Middle frontal gyrus (tissue), 1 donor: ENCODE results near the gene TNRC6B.

Source experiments
- DNase-seq: peaks from one replicate; pipeline ENCODE4 v3.0.0-alpha.2; 2015; ENCODE audit warnings: low spot score; ENCODE audit errors: extremely low spot score

The TNRC6B gene

DNA sequence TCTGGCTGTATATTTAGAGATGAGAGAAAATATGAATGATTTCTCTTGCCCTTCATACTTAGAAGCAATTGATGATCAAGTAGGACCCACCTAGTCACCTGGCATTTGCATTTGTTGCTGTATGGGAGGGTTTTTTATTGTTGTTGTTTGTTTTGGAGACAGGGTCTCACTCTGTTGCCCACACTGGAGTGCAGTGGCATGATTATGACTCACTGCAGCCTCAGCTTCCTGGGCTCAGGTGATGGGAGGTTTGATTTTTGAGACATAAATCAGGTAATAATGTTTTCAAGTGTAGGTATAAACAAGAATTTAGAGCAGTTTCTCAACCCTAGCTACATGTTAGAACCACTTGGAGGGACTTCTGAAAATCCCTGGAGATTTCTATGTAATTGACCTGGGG lies 63.0 kb downstream of the TNRC6B start:
- no peak for DNase-seq

DNA sequence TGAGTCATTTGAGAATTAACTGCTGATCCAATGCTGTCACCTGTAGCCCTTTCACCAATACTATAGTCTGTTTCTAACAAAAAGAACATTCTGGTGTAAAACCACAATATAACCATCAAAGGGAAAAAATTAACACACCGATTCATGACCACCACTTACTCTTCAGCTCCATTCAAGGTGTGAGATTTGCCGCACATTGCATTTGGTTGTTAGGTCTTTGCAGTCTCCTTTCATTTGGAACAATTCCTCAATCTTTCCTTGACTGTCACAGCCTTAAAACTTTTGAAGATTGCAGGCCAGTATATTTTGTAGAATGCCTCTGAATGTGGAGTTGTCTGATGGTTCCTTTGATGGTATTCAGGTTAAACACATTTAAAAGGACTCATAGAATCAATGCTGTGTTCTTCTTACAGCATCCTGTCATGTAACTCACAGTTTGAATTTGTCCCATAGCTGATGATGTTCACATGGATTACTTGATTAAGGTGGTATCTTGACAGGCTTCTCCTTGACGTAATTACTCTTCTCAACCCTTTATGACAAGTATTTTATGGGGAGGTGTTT lies 63.6 kb downstream of the TNRC6B start:
- no peak for DNase-seq

DNA sequence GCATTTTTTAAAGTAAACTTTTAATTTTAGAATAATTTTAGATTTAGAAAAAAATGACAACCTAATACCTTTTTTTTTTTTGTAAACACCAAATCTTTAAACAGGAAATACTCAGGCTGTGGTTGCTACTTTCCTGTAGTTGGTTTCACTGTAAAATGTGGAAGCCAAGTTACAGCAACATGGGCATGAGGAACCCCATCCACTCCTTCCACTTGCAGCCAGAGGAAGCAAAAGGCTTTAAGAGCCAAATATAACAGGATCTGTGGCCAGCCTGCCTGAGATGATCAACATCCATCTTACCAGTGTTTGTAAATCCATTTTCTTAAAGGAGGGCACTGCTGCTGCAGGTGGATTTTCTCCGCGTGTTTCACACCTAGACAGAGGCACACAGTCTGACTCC lies 66.2 kb downstream of the TNRC6B start:
- DNase-seq, result no peak

DNA sequence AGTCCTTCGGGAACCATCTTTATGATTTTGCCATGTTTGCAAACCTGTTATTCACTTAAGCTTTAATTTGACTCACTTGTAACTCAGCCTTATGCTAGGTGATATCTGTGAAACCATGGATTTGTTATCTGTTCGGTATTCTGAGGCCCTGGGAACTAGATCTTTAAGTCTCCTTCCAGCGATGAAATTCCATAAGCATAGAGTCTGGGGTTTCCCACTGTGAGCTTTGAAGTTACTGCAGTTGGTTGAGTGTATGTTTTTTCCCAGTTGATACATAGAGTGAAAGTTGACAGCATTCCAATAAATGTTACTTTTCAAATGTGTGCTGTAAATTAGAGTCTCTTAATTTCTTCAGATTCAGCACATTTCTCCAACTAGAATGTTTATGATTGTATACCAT lies 66.9 kb downstream of the TNRC6B start:
- DNase-seq, result no peak

DNA sequence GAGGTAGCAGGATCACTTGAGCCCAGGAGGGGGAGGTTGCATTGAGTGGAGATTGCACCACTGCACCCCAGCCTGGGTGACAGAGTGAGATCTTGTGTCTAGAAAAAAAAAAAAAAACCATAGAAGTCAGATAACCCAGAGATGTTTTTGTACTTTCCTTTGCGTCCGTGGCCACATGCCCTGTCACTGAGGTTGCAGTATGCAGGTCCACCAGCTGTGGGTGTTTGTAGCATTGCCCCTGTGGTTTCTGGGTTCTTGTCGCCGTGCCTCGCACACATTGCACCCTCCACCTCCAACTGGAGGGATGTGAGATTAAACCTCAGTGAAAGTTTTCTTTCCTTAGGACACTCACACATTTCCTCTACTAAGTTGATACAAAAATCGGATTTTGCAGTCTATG lies 70.3 kb downstream of the TNRC6B start:
- no peak for DNase-seq

DNA sequence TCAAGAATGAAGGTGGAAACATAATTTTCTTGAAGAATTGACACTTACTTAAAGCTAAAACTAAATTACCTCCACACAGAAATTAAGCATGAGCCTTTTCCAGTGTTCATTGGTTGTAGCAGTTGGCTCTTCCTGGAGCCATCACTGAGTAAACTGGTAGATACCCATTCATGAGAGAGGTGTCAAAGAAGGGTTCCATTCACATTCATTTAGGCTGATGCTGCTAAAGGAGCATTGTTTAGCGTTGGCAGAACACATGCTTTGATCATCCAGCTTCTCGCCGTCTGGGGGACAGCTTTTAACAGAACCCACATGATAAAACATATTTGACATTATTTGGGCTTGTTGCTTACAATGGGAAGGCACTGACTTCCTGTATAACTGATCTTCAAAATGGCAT lies 71.6 kb downstream of the TNRC6B start:
- DNase-seq, result no peak

DNA sequence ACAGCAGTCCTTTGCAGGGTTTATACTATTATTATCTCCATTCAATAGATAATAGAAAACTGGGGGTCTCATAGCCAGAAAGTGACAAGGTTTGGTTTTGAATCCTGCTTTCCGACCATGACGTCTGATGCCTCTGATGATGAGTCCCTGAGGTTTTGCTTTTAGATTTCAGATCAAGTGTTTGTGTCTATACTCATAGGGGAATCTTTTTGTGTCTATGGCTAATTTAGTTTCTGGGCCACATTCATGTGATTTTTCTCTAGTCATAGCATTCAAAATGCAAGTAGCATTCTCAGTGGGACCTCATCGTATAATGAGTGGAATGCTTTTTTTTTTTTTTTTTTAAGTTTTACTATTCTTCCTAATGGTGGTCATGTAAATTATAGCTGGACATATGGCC lies 72.9 kb downstream of the TNRC6B start:
- no peak for DNase-seq

DNA sequence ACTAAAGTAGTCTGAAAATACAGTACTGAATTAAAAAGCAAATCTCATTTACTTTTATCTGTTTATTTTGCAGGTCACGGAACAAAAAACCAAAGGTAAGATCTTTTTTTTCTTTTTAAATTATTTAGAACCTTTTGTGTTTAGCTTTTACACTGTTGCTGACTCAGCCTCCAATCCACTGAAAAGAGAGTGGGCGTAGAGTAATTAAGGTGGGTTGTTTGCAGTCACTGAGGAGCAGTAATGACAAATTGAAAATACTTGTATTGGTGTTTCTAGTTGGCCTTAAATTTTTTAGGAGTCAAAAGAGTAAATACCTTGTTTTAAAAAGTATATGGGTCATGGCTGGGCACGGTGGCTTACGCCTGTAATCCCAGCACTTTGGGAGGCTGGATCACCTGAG lies 73.4 kb downstream of the TNRC6B start:
- DNase-seq, result no peak

DNA sequence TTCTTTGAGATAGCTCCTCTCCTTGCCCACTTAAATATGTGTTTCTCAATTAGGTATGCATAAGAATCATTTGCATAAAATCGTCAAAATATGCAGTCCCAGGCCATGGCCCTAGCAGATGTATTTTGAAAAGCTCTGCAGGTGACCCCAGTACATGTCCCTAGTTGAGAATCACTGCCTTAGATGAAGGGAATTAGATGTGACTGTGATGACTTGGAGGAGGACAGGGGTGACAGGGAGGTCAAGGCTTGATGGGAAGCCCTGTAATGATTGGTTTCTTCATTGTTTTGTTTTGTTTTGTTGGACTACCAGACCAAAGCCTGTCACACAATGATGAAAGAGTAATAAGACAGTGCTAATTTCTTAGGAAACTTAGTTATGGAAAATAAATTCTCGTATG lies 74.4 kb downstream of the TNRC6B start:
- DNase-seq, result no peak

DNA sequence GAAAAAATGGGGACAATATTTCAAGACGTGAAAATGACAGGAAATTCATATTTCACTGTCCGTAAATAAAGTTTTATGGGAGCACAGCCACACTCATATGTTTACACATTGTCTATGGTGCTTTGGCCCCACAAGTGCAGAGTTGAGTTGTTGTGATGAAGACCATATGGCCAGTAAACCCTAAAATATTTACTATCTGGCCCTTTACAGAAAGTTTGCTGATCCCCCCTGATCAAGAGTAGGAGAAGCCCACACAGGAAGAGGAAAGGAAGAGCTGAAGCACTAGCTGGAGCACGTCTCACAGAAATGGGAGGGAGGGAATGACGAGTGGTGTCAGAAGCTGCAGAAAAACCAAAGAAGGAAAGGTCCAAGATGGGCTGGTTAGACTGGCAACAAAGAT lies 78.8 kb downstream of the TNRC6B start:
- DNase-seq, result no peak

DNA sequence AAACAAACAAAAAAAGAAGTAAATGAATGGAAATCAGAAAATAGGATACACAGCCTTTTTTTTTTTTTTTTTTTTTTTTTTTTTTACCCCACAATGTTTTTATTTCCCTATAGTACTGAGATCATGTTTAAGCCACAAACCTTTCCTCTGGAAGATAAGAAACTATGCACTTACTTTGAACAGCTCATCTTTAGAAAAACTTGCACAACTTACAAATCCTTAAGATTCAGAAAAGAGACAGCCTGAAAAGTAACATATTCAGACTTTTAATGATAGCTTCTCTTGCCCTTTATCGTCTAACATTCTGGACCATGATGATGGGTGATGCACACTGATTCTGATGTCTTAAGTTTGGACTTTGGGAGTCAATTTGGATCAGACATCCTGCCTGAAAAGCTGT lies 80.3 kb downstream of the TNRC6B start:
- no peak for DNase-seq

DNA sequence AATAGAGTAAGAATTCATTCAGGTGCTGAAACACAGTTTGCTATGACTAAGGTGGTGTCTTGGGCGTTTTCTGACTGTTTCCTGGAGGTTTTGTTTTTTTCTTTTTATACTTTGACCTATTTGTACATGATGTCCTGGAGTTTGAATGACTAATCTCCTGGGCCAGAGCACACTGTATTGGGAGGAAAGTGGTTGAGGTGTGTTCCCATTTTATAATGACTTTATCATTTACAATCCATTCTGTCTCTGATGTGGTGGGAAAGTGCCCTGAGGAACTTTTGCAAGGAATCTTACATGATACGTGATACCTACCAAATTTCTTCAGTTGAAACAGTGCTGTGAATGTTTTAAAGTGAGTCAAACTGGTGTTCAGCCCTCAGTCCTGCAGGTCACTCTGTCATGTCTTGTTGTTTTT lies 80.8 kb downstream of the TNRC6B start:
- DNase-seq, result no peak

DNA sequence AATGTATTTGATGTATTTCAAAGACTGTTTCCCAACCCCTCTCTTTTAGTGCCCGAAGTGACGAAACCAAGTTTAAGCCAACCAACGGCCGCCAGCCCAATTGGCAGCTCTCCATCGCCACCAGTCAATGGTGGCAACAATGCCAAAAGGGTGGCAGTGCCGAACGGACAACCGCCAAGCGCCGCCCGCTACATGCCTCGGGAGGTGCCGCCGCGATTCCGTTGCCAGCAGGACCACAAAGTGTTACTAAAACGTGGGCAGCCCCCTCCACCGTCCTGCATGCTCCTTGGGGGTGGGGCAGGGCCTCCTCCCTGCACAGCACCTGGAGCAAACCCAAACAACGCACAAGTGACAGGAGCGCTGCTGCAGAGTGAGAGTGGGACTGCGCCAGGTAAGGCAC lies 84.1 kb downstream of the TNRC6B start:
- DNase-seq, result no peak

DNA sequence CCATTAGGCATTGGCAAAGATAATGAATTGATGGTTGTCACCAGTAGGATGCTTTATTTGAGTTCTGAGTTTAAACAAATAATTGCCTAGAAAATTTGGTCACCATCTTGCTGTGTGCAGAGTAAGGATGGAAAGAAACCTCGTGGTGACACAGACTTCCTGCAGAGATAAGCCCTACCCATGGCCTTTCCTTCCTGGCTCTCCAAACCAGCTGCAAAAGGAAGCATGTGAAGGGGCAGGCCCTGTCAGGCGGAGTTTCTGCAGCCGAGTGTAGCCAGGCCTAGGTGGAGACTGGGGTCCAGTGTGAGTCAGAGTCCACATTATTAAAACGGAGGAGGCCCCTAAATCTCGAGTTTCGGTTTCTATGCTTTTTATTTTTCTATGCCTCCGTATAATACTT lies 85.5 kb downstream of the TNRC6B start:
- DNase-seq, result no peak

DNA sequence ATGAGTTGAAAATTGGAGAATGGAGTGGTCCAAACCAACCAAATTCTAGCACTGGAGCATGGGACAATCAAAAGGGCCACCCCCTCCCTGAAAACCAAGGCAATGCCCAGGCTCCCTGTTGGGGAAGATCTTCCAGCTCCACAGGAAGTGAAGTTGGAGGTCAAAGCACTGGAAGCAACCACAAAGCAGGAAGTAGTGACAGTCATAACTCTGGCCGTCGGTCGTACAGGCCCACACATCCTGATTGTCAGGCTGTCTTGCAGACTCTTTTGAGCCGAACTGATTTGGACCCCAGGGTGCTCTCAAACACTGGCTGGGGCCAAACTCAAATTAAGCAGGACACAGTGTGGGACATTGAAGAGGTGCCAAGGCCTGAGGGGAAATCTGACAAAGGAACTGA lies 88.1 kb downstream of the TNRC6B start:
- DNase-seq, result no peak

DNA sequence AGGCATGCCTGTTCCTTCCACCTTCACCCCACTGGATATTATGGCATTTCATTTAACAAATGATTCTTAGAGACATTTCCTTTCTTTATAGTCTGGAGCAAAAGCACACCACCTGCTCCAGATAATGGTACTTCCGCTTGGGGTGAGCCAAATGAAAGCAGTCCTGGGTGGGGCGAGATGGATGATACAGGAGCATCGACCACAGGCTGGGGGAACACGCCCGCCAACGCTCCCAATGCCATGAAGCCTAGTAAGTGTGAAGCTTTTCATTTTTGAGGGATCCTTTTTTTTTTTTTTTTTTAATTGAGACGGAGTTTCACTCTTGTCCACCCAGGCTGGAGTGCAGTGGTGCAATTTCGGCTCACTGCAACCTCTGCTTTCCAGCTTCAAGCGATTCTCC lies 92.3 kb downstream of the TNRC6B start:
- DNase-seq, result no peak

DNA sequence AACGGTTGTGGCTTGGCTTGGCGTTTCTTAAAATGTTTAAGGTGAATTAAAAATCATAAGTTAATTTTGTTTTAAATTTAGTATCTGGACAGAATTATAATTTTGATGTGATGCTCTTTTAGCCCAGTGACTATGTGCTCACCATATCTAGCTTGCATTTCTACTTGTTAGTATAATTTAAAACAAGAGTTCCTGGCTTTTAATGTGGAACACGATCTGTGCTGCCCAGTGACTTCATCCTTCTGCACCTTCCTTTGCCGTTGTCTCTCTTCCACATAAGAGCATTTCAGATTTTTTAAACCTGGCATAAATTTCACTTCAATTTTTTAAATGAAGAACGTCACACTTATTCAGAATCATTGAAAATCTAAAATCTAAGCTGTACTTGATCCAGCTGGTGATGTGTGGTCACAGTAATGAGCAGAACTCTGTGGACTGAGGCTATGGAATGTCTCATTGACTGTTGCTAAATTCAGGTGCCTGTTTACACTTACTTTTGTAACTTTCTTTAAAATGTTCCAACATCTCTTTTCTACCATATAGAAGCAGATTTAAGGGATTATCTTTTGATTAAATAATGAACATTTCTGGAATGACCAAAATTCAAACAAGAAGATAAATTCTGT lies 93.1 kb downstream of the TNRC6B start:
- no peak for DNase-seq

DNA sequence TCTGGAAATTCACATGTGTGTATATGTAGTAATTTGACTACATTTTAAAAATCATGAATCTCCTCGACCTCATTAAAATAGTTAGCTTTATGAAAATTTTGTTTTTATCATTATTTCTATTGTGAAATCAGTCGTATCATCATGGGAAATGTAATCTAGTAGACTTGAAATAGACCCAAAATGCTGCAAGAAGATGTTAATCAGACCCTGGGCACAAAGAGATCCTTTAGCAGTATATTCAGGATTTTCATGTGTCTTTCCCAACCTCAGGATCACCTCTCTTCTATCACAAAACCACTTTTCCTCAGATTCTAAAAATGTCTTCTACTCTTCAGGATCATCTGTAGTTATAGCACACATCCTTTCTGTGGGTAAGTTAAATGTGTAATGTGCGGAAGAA lies 93.7 kb downstream of the TNRC6B start:
- no peak for DNase-seq

DNA sequence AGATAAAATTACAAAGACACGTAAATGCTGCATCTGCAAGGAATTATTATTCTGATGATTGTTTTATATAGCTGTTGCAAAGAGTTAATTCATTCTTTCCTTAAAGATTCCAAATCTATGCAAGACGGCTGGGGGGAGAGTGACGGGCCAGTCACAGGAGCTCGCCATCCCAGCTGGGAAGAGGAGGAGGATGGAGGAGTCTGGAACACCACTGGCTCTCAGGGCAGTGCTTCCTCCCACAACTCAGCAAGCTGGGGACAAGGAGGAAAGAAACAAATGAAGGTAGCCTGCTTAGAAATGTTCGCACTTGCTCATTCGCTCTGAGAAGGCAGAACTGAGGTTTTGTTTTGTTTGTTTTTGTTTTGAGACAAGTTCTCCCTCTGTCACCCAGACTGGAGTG lies 95.6 kb downstream of the TNRC6B start:
- no peak for DNase-seq

DNA sequence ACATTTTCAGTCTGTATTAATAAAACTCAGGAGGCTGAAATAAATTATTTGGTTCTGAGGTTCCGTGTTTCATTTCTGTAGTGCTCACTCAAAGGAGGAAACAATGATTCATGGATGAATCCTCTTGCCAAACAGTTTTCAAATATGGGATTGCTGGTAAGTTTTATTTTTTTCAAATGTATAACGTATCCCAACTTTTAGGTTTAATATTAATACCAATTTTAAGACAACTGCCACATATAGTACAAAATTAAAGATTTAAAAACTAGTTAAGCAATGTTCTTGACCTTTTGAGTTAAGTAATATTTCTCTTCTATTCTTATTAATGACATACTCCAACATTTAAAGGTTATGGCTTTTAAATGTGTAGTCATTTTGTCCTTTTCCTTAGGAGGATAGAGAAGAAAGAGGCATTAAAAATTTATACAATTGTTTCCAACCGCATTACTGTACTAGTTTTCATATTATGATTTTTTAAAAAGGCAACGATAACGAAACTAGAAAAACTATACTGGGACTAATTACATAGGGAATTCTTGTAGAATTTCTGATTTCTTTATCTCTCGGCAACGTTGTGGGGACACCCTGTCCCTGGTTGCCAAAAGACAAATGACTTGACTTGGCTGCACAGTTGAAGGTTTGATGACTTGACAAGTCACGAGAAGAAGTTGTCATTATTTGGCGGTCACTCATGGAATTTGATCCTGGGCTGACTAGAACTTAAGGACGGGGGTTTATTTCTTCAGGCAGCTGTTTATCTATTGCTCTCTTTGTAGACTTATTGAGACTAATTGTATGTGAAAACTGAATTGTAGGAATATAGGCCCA lies 99.5 kb downstream of the TNRC6B start:
- no peak for DNase-seq

DNA sequence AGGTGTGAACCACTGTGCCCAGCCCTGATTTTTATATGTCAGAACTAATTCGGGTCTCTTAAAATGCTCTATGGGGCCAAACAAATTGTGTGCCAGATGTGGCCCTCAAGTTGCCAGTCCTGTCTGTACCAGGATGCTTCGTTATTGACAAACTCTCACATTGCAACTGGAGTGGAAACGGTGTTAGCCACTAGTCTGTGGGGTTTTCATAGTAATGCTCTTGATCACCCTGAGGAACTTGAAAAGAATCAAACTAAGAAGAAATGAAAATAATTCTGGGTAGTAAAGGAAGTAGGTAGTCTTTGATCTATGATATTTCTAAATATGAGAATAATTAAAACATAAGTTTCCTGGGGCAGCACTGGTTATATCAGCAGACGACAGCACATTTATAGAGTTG lies 101.3 kb downstream of the TNRC6B start:
- no peak for DNase-seq

DNA sequence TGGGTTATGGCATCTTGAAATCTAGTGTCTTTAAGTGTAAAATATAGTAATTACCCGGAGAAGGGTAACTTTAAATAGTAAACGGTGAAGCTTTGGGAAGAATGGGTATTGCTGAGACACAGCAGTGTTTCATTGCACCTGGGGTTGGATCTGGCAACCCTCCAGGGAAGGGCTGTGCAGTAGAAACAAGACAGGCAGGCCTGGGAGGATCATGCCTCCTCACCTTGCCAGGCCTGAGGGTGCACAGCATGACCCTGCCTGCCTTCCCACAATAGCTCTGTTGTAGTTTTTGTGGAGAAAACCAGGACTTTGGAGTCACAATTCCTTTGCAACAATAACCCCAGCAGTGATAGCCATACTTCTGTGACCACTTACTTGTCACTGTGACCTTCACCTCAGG lies 104.0 kb downstream of the TNRC6B start:
- DNase-seq, result no peak

DNA sequence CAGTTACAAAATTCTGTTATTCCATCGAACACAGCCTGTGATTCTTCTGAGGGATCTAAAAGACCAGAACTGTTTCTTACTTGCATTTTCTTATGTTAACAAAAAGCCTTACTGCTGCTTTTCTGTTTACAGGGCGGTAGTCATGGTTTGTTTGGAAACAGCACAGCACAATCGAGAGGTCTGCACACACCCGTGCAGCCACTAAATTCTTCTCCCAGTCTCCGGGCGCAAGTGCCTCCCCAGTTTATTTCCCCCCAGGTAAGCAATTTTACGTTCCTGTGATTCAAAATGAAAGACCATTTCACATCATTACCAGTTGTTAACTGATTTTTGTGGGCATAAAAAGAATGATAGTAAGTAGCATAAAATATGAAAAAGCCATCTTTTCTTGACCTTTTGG lies 107.8 kb downstream of the TNRC6B start:
- no peak for DNase-seq
